HL-60/S4 (cell line): ENCODE measurements around the gene SORT1.
"Not testable (repeated sequence)": the region's sequence is repeated elsewhere in the genome, so short reads cannot be mapped to it uniquely, and the experiment has no call there.

Source experiments
- in situ Hi-C: fragments of 300-500 bp; cut with MboI; formaldehyde crosslinking; loops from 2 replicates; pipeline ENCODE4 v1.14.3; 2022; ENCODE audit warnings: low sequenced_read_pairs

The SORT1 gene

GRCh38 chr1:109383087-109383779 is 14.5 kb downstream of the SORT1 start:
- in situ Hi-C loops = no loop called here

- in situ Hi-C loops = no loop called here
Measured at GRCh38 chr1:109381573-109381972, 16.1 kb downstream of the SORT1 start.

GRCh38 chr1:109379907-109380306 is 17.8 kb downstream of the SORT1 start:
- in situ Hi-C loops = no loop called here

- in situ Hi-C loops = no loop called here
Measured at GRCh38 chr1:109379422-109379821, 18.3 kb downstream of the SORT1 start.

- in situ Hi-C loops = no loop called here
Measured at GRCh38 chr1:109377698-109378097, 20.0 kb downstream of the SORT1 start.

GRCh38 chr1:109373696-109374095 is 24.0 kb downstream of the SORT1 start:
- in situ Hi-C loops = not testable (repeated sequence)

- in situ Hi-C loops = no loop called here
Measured at GRCh38 chr1:109373126-109373525, 24.6 kb downstream of the SORT1 start.

GRCh38 chr1:109372281-109372680 is 25.4 kb downstream of the SORT1 start:
- in situ Hi-C loops = no loop called here

- in situ Hi-C loops = no loop called here
Measured at GRCh38 chr1:109371341-109371739, 26.4 kb downstream of the SORT1 start.

GRCh38 chr1:109370712-109371340 is 26.9 kb downstream of the SORT1 start:
- in situ Hi-C loops = no loop called here

GRCh38 chr1:109369167-109369746 is 28.5 kb downstream of the SORT1 start:
- in situ Hi-C loops = no loop called here

- in situ Hi-C loops = no loop called here
Measured at GRCh38 chr1:109368464-109368863, 29.3 kb downstream of the SORT1 start.

- in situ Hi-C loops = no loop called here
Measured at GRCh38 chr1:109367626-109368025, 30.1 kb downstream of the SORT1 start.

GRCh38 chr1:109365642-109366204 is 32.0 kb downstream of the SORT1 start:
- in situ Hi-C loops = no loop called here

- in situ Hi-C loops = no loop called here
Measured at GRCh38 chr1:109361649-109362048, 36.1 kb downstream of the SORT1 start.

- in situ Hi-C loops = no loop called here
Measured at GRCh38 chr1:109361069-109361468, 36.6 kb downstream of the SORT1 start.

GRCh38 chr1:109357616-109358015 is 40.1 kb downstream of the SORT1 start:
- in situ Hi-C loops = no loop called here

- in situ Hi-C loops = no loop called here
Measured at GRCh38 chr1:109356915-109357314, 40.8 kb downstream of the SORT1 start.

- in situ Hi-C loops = no loop called here
Measured at GRCh38 chr1:109356505-109356904, 41.2 kb downstream of the SORT1 start.

GRCh38 chr1:109354929-109355328 is 42.8 kb downstream of the SORT1 start:
- in situ Hi-C loops = no loop called here

GRCh38 chr1:109351457-109351856 is 46.3 kb downstream of the SORT1 start:
- in situ Hi-C loops = no loop called here

GRCh38 chr1:109350655-109351054 is 47.1 kb downstream of the SORT1 start:
- in situ Hi-C loops = no loop called here
